ENCODE measurements around the gene NCAPD2. TPM values are rescaled to one million over a fixed set of nuclear protein-coding genes. Genes with fewer than 3 reads are reported as not detected.
"Not testable (repeated sequence)": the region's sequence is repeated elsewhere in the genome, so short reads cannot be mapped to it uniquely, and the experiment has no call there.

Gene NCAPD2
- total RNA-seq, 1 donor from 2014 or later, result 106 TPM

DNA sequence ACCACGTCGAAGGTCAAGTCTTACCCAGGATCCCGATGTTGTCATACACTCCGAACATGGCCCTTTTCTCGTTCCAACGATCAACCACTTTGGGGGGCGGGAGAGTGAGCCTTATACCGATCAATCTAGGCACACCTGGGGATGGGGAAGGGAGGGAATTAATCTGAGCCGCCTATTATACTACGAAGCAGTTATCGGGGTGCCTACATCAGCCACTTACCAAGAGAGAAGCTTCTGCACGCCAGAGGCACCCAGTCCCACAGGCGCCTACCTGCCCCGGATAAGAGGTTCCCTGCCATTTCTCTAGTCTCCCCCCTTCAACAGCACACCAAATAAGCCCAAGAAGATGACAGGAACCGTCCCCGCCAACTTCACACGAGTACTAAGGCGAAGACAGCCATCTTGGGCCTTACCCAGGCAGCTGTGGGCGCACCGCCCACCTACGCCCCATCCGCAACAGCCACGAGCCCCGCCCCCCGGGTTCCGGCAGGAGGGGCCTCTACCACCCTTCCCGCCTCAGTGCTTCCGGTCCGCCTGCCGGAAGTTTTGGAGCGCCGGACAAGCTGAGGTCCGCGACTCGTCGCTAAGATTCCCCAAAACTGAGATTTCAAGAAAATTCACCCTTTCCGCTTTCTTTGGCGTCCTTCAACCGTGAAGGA, 935 bp upstream of the NCAPD2 start, which contains the start of gene MRPL51:
MRPL51 (minus strand) TSS at position 425 of the 659 bp plus-strand sequence; CDS start at position 299, 126 bp downstream.
- Mint-ChIP-seq H3K27me3 (no peaks in the 10 kb centered on the region), H3K4me1 (peaks cover 34% of the 10 kb centered on the region), H3K4me3 (peak within 1 kb of the TSS; percentile 95), H3K36me3 (ENCODE audit: low read depth) (peaks cover 40% of the 10 kb centered on the region), H3K27ac (peak within 1 kb of the TSS; percentile 98), H3K9me3 (no peaks in the 10 kb centered on the region)
- peak; percentile 99 for DNase-seq
- intact Hi-C loops (cut with micrococcal nuclease), result loop anchor here (1.0 to 5.0 kb wide), 6 partner anchors 23 to 359 kb away; partner anchors contain the start of genes CDCA3, ING4, USP5 and VAMP1

DNA sequence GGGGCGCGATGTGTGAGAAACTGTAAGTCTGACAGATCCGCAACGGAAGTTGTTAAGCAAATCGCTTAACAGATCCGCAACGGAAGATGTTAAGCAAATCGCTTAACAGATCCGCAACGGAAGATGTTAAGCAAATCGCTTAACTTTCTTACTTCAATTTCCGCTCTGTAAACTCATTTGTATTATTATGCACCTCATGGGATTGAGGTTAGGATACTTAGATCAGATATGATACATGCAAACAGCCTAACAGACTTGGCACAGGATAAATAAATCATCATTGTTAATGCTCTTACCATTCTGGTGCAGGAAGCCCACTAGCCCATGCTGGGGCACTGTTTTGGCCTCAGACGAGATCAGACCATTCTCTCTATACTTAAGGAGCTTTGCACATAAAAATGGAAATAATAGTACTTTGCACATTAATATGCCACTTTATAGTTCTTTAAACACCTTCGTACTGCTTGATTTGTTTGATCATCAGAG, 399 bp downstream of the NCAPD2 start:
- Mint-ChIP-seq H3K4me3 (peak overlapping the region; percentile 95), H3K9me3 (no peaks in the 10 kb centered on the region), H3K27ac (peak overlapping the region; percentile 97), H3K4me1 (peaks cover 34% of the 10 kb centered on the region), H3K36me3 (ENCODE audit: low read depth) (peaks cover 45% of the 10 kb centered on the region), H3K27me3 (no peaks in the 10 kb centered on the region)
- intact Hi-C loops (cut with micrococcal nuclease), result loop anchor here (1.0 to 5.0 kb wide), 2 partner anchors 38 to 358 kb away; partner anchors contain the start of genes CDCA3 and USP5
- DNase-seq, result no peak

DNA sequence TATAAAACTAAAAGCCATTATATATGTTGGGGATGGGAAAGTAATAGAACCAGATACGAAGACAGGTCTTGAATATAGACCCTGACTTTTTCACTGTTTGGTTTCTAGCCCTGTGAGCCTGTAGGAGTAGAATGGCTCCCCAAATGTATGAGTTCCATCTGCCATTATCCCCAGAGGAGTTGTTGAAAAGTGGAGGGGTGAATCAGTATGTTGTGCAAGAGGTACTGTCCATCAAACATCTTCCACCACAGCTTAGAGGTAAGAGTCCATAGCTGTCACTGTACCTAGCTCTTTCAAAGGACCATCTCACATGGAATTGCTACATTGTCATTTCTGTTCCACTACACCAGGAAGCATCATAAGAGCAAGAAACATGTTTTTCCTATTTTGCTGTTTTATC, 1.1 kb downstream of the NCAPD2 start:
- Mint-ChIP-seq H3K36me3 (ENCODE audit: low read depth) (peaks cover 46% of the 10 kb centered on the region), H3K4me3 (peak overlapping the region; percentile 95), H3K27ac (peak overlapping the region; percentile 97), H3K4me1 (peaks cover 34% of the 10 kb centered on the region), H3K9me3 (no peaks in the 10 kb centered on the region), H3K27me3 (no peaks in the 10 kb centered on the region)
- intact Hi-C loops (cut with micrococcal nuclease), result loop anchor here (1.0 to 5.0 kb wide), 2 partner anchors 37 to 357 kb away; partner anchors contain the start of genes CDCA3 and USP5
- no peak for DNase-seq

DNA sequence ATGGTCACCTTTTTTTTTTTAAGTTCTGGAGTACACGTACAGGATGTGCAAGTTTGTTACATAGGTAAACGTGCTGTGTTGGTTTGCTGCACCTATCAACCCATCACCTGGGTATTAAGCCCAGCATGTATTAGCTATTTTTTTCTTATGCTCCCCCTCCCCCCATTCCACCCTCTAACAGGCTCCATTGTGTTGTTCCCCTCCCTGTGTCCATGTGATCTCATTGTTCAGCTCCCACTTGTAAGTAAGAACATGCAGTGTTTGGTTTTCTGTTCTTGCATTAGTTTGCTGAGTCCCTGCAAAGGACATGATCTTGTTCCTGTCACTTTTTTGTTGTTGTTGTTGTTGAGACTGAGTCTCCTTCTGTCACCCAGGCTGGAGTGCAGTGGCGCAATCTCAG, 3.4 kb downstream of the NCAPD2 start:
- intact Hi-C loops (cut with micrococcal nuclease), result not testable (repeated sequence)
- H3K4me1 Mint-ChIP-seq, result peaks cover 25% of the 10 kb centered on the region

DNA sequence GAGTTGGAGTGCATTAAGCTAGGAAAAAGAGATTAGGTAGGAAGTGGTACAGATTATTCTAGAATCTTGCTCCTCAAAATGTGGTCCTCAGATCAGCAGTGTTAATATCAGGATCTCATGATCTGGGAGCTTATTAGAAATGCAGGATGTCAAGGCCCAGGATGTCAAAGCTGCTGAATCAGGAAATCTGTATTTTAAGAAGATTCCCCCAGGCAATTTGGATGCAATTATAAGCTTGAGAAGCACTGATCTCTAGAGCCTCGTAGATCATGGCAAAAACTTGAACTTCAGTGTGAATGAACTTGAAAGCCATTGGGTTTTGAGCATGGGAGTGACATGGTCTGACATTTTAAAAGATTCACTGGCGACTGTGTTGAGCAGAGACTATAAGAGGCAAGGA, 6.6 kb downstream of the NCAPD2 start:
- H3K36me3 Mint-ChIP-seq (ENCODE audit: low read depth), result peaks cover 29% of the 10 kb centered on the region
- H3K4me1 Mint-ChIP-seq, result peaks cover 15% of the 10 kb centered on the region
- H3K27ac Mint-ChIP-seq, result no peak overlapping the region
- no peaks in the 10 kb centered on the region for H3K9me3 Mint-ChIP-seq
- intact Hi-C loops (cut with micrococcal nuclease), result no loop called here
- DNase-seq, result no peak
- no peaks in the 10 kb centered on the region for H3K27me3 Mint-ChIP-seq
- no peak overlapping the region for H3K4me3 Mint-ChIP-seq

More for the DNA sequence above, 3.4 kb downstream of the NCAPD2 start:
- Mint-ChIP-seq H3K4me3 (peak overlapping the region; percentile 52), H3K36me3 (ENCODE audit: low read depth) (peaks cover 36% of the 10 kb centered on the region), H3K27ac (peak overlapping the region; percentile 39)
- DNase-seq, H3K9me3 Mint-ChIP-seq, H3K27me3 Mint-ChIP-seq: not testable (repeated sequence)

DNA sequence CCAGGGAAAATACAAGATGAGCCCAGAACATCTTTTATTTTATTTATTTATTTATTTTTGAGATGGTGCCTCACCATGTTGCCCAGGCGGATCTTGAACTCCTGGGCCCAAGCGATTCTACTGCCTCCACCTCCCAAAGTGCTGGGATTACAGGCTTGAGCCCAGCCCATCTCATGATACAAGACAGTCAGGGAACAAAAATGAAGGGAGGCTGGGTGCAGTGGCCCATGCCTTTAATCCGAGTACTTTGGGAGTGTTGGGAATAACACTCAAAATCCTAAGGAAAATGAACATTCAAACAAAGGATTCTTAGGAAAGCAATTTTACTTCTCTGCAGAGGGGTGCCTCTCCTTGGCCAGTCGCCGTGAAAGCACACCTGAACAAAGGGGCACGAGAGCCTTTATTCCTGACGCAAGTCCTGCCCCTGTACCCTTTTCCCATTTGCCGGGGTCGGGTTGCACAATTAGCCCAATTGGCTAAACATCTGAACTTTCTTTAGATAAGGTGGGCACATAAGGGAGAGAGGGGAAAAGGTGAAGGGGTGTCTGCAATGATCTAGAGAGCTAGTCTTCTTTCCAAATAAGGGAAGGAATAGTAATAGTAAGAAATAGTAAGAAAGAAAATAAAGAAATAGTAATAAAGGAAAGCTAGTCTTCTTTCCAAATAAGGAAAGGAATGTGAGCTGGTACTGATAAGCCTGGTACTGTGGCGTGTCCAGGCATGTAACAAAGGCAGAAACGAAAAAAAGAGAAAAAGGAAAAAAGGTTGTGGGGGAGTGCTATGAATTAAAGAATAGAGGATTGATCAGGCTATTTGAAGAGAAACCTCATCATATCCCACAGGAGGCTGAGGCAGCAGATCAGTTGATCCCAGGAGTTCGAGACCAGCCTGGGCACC, 13.4 kb downstream of the NCAPD2 start:
- Mint-ChIP-seq H3K27ac (peak overlapping the region; percentile 34), H3K27me3 (no peaks in the 10 kb centered on the region), H3K4me3 (no peak overlapping the region), H3K9me3 (no peaks in the 10 kb centered on the region), H3K36me3 (ENCODE audit: low read depth) (peaks cover 35% of the 10 kb centered on the region), H3K4me1 (peaks cover 14% of the 10 kb centered on the region)
- intact Hi-C loops (cut with micrococcal nuclease), result no loop called here
- DNase-seq, result no peak

DNA sequence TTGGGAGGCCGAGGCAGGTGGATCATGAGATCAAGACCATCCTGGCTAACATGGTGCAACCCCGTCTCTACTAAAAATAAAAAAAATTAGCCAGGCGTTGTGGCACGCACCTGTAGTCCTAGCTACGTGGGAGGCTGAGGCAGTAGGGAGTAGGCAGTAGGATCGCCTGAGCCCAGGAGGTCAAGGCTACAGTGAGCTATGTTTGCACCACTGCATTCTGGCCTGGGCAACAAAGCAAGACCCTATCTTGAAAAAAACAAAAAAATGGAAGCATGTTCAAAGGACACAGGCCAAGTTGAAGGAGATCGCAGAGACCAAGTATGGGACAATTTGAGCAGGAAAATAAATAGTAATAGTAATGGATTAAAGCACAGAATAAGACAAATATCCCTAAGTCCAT, 14.2 kb downstream of the NCAPD2 start:
- no peak overlapping the region for H3K4me3 Mint-ChIP-seq
- no peaks in the 10 kb centered on the region for H3K27me3 Mint-ChIP-seq
- H3K4me1 Mint-ChIP-seq, result peaks cover 14% of the 10 kb centered on the region
- H3K27ac Mint-ChIP-seq, result no peak overlapping the region
- no peak for DNase-seq
- H3K9me3 Mint-ChIP-seq, result no peaks in the 10 kb centered on the region
- intact Hi-C loops (cut with micrococcal nuclease), result no loop called here
- H3K36me3 Mint-ChIP-seq (ENCODE audit: low read depth), result peaks cover 40% of the 10 kb centered on the region

DNA sequence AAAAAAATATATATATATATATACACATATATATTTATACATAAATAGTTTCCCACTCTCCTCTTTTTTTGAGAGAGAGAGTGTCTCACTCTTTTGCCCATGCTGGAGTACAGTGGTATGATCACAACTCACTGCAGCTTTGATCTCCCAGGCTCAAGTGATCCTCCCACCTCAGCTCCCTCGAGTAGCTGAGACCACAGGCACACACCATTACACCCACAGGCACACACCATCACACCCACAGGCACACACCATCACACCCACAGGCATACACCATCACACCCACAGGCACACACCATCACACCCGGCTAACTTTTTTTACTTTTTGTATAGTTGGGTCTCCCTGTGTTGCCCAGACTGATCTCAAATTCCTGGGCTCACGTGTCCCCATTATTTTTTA, 26.3 kb downstream of the NCAPD2 start:
- intact Hi-C loops (cut with micrococcal nuclease), result no loop called here
- Mint-ChIP-seq H3K36me3 (ENCODE audit: low read depth) (peaks cover 75% of the 10 kb centered on the region), H3K9me3 (no peaks in the 10 kb centered on the region), H3K4me1 (peaks cover 6% of the 10 kb centered on the region), H3K4me3 (no peak overlapping the region), H3K27ac (peak overlapping the region; percentile 79), H3K27me3 (no peaks in the 10 kb centered on the region)
- DNase-seq, result no peak

DNA sequence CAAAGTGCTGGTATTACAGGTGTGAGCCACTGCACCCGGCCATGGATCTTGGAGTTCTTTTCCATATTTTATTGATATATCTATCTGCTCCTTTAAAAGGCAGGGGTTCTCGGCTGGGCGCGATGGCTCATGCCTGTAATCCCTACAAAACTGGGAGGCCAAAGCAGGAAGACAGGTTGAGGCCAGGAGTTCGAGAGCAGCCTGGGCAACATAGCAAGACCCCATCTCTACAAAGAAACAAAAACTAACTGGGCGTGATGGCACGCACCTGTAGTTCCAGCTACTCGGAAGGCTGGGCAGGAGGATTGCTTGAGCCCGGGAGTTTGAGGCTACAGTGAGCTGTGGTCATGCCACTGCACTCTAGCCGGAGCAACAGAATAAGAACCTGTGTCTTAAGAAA, 28.3 kb downstream of the NCAPD2 start:
- no peaks in the 10 kb centered on the region for H3K9me3 Mint-ChIP-seq
- no peak overlapping the region for H3K27ac Mint-ChIP-seq
- peaks cover 82% of the 10 kb centered on the region for H3K36me3 Mint-ChIP-seq (ENCODE audit: low read depth)
- no peak for DNase-seq
- no peaks in the 10 kb centered on the region for H3K27me3 Mint-ChIP-seq
- no peak overlapping the region for H3K4me3 Mint-ChIP-seq
- intact Hi-C loops (cut with micrococcal nuclease), result no loop called here
- H3K4me1 Mint-ChIP-seq, result peaks cover 6% of the 10 kb centered on the region

DNA sequence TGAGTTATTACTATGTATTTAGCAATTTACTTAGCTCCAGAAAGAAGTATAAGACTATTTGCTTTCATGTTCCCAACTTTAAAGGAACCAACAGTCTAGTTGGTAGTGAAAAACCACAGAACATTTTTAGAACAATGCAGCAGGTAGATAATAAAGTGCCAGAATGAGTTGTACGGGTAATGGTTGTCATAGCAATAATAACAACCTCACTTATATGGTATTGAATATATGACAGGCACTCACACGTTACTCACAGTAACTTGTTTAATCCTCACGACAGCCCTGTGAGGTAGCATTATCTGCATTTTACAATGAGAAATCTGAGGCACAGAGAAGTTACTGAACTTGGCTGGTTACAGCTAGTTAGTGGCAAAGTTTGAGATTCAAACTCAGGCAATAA, 29.8 kb downstream of the NCAPD2 start:
- DNase-seq, result no peak
- no peak overlapping the region for H3K4me3 Mint-ChIP-seq
- H3K27ac Mint-ChIP-seq, result no peak overlapping the region
- no peaks in the 10 kb centered on the region for H3K27me3 Mint-ChIP-seq
- H3K36me3 Mint-ChIP-seq (ENCODE audit: low read depth), result peaks cover 86% of the 10 kb centered on the region
- peaks cover 6% of the 10 kb centered on the region for H3K4me1 Mint-ChIP-seq
- H3K9me3 Mint-ChIP-seq, result no peaks in the 10 kb centered on the region
- intact Hi-C loops (cut with micrococcal nuclease), result no loop called here

DNA sequence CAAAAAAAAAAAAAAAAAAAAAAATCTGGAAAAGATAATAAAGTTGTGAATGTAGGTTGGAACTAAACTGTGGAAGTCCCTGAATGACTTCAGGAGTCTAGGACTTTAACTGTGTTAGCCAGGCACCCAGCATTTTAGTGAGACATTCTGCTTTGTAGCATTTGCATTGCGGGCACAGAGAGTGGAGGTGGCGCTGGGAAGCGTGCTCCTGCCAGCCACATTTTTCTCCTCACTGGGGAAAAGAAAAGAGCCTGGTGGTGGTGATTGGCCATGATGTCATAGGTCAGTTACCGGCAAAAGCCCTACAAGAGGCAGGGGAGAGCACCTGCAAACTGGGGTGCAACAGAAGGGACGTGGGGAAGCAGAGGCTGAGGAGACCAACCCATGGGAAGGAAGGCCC, 30.7 kb downstream of the NCAPD2 start:
- H3K4me1 Mint-ChIP-seq, result peaks cover 6% of the 10 kb centered on the region
- no peak overlapping the region for H3K27ac Mint-ChIP-seq
- no peaks in the 10 kb centered on the region for H3K27me3 Mint-ChIP-seq
- H3K36me3 Mint-ChIP-seq (ENCODE audit: low read depth), result peaks cover 89% of the 10 kb centered on the region
- no peak for DNase-seq
- no peaks in the 10 kb centered on the region for H3K9me3 Mint-ChIP-seq
- intact Hi-C loops (cut with micrococcal nuclease), result no loop called here
- no peak overlapping the region for H3K4me3 Mint-ChIP-seq

DNA sequence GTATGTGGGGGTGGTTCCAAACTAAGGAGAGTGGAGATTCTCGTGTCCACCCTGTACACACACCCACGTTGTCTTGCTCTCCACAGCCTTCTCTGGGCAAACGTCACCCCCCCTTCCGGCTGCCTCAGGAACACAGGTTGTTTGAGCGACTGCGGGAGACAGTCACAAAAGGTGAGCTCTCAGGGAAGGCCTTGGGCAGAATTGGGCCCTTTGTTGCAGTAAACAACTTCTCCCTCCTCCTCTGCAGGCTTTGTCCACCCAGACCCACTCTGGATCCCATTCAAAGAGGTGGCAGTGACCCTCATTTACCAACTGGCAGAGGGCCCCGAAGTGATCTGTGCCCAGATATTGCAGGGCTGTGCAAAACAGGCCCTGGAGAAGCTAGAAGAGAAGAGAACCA, 32.3 kb downstream of the NCAPD2 start:
- no peaks in the 10 kb centered on the region for H3K27me3 Mint-ChIP-seq
- peaks cover 8% of the 10 kb centered on the region for H3K4me1 Mint-ChIP-seq
- intact Hi-C loops (cut with micrococcal nuclease), result no loop called here
- DNase-seq, result no peak
- peak overlapping the region; percentile 58 for H3K27ac Mint-ChIP-seq
- H3K4me3 Mint-ChIP-seq, result no peak overlapping the region
- H3K36me3 Mint-ChIP-seq (ENCODE audit: low read depth), result peaks cover 95% of the 10 kb centered on the region
- no peaks in the 10 kb centered on the region for H3K9me3 Mint-ChIP-seq

DNA sequence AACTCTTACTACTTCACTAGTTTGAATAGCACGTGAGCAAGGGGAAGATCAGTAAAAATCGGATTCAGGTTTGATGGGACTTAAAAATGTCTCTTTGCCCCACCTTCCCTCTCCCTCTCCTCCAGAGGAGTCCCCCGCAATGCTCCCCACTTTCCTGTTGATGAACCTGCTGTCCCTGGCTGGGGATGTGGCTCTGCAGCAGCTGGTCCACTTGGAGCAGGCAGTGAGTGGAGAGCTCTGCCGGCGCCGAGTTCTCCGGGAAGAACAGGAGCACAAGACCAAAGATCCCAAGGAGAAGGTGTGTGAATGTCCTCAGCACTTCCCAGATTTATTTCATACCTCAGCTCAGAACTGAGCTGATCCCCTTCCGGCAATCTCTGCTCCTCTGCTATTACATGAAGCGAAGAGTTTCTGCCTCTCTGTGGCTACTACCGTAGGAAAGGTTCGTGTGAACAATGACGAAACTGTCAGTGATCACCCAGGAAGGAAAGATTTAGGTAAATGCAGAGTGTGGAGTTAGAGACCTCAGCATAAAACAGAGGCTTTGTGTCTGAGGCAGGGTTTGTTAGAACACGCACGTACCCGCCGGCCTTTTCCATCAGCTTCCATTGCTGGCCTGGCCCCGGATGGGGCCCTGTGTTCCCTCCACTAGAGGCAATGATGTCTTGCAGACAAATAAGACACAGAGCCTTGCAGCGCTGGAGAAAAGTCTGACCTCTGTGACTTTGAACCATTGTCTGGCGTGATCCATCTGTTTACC, 33.0 kb downstream of the NCAPD2 start:
- Mint-ChIP-seq H3K4me3 (no peak overlapping the region), H3K36me3 (ENCODE audit: low read depth) (peaks cover 92% of the 10 kb centered on the region), H3K27ac (no peak overlapping the region), H3K27me3 (no peaks in the 10 kb centered on the region), H3K9me3 (no peaks in the 10 kb centered on the region), H3K4me1 (peaks cover 11% of the 10 kb centered on the region)
- DNase-seq, result no peak
- intact Hi-C loops (cut with micrococcal nuclease), result no loop called here

All from activated CD4-positive, alpha-beta T cell treated with anti-CD3 and anti-CD28 coated beads, Interleukin-2, amount 10 ng/mL, durations not matched to agents 24 days and 14 days (primary cell).